GM12878 (cell line): ENCODE data around the gene PTGFRN. TPM values are rescaled to one million over a fixed set of nuclear protein-coding genes. Genes with fewer than 3 reads are reported as not detected.

Experiments
- ATAC-seq: fragments of 200-7000 bp; cut with Tn5 transposase; 3 replicates; pipeline ENCODE4 v1.9.1; 2020; ENCODE audit warnings: mild to moderate bottlenecking, moderate library complexity
- BruUV-seq: library from RNA; stranded (reverse); fragments of 400-500 nt; replicated peaks from 2 replicates; lab custom pipeline; 2021; lab: Mats Ljungman, UMichigan
- CTCF ChIA-PET: fragments of 300-600 bp; sonication (Branson Sonifier 250); formaldehyde crosslinking; extraction: SDS; loops from one replicate; lab custom pipeline; 2021; ENCODE audit warnings: inconsistent platforms; lab: Yijun Ruan, JAX
- POLR2A ChIA-PET: fragments of 350-600 bp; formaldehyde crosslinking; extraction: SDS; loops from one replicate; lab custom pipeline; 2021; ENCODE audit warnings: inconsistent platforms; lab: Charles Lee
- RAD21 ChIA-PET: fragments of 300-600 bp; sonication (Branson Sonifier 250); formaldehyde crosslinking; loops from one replicate; lab custom pipeline; 2023; ENCODE audit warnings: antibody characterized with exemption; ENCODE audit not compliant: unreplicated experiment; lab: Charles Lee
- SMC1A ChIA-PET: fragments of 300-600 bp; sonication (Branson Sonifier 250); formaldehyde crosslinking; loops from one replicate; lab custom pipeline; 2023; ENCODE audit not compliant: unreplicated experiment, uncharacterized antibody; lab: Charles Lee
- DNase-seq: peaks from one replicate; pipeline ENCODE4 v3.0.0-alpha.2; 2011; ENCODE audit warnings: low read depth, low spot score
- FAIRE-seq: peaks from 3 replicates; lab custom pipeline; 2011; peaks lifted over from hg19 to GRCh38; lab: Jason Lieb, UNC
- H2AFZ ChIP-seq: 2 replicates; pipeline ENCODE4 v1.6.0; 2011; ENCODE audit warnings: low read depth, low read length, control low read depth; ENCODE audit not compliant: control insufficient read depth
- H3K27ac ChIP-seq: 2 replicates; pipeline ENCODE4 v1.5.1; 2011; ENCODE audit warnings: control low read depth; ENCODE audit not compliant: control insufficient read depth, insufficient read depth
- H3K27me3 ChIP-seq, 2 experiments: replicated peaks in 1 of 2; 2 replicates each; pipeline versions ENCODE4 v1.6.0 to v1.6.1; 2011; ENCODE audit warnings: low read length in 1 of 2; ENCODE audit not compliant: control insufficient read depth in 2 of 2, insufficient read depth in 2 of 2
- H3K36me3 ChIP-seq, 2 experiments: 2 replicates each; pipeline ENCODE4 v1.5.1; 2011; ENCODE audit warnings: low read length in 1 of 2; ENCODE audit not compliant: control insufficient read depth in 2 of 2, insufficient read depth in 2 of 2
- H3K4me1 ChIP-seq: 2 replicates; pipeline ENCODE4 v1.6.1; 2011; ENCODE audit warnings: mild to moderate bottlenecking, low read length, moderate library complexity, mixed read lengths; ENCODE audit not compliant: control insufficient read depth, insufficient read depth
- H3K4me2 ChIP-seq: 2 replicates; pipeline ENCODE4 v1.6.0; 2011; ENCODE audit warnings: control low read depth; ENCODE audit not compliant: control insufficient read depth, insufficient read depth
- H3K4me3 ChIP-seq: fragments of 200-600 bp; sonication (generic); 2 replicates; pipeline ENCODE4 v1.5.1; 2016
- H3K79me2 ChIP-seq: 2 replicates; pipeline ENCODE4 v1.6.0; 2011; ENCODE audit warnings: low read length; ENCODE audit not compliant: control insufficient read depth, insufficient read depth
- H3K9ac ChIP-seq: 2 replicates; pipeline ENCODE4 v1.8.0; 2011; ENCODE audit warnings: low read length, control low read depth, mixed read lengths; ENCODE audit not compliant: control insufficient read depth, insufficient read depth
- H3K9me3 ChIP-seq: replicated peaks from 3 replicates; pipeline ENCODE4 v1.5.1; 2011; ENCODE audit warnings: mild to moderate bottlenecking, low read length; ENCODE audit not compliant: control insufficient read depth, insufficient read depth
- H4K20me1 ChIP-seq: 2 replicates; pipeline ENCODE4 v1.6.0; 2011; ENCODE audit not compliant: control insufficient read depth, insufficient read depth
- BHLHE40 ChIP-seq, 2 experiments: fragments of 450-650 bp in 1 of 2; IDR thresholded peaks; 2 replicates each; pipeline ENCODE4 v1.6.1; 2011 to 2017; ENCODE audit warnings: low read depth in 2 of 2, borderline replicate concordance in 1 of 2, improper control_type of control experiment in 1 of 2, low read length in 1 of 2, mild to moderate bottlenecking in 1 of 2
- CHD1 ChIP-seq: IDR thresholded peaks from 2 replicates; pipeline ENCODE4 v1.6.1; 2012; ENCODE audit warnings: low read depth, low read length, improper control_type of control experiment
- GABPA ChIP-seq: IDR thresholded peaks from 2 replicates; pipeline ENCODE4 v1.6.1; 2014; ENCODE audit warnings: antibody characterized with exemption, low read depth, mild to moderate bottlenecking, inconsistent platforms
- IKZF1 ChIP-seq: fragments of 450-650 bp; conservative IDR thresholded peaks from 2 replicates; pipeline ENCODE4 v1.6.1; 2017; ENCODE audit warnings: antibody characterized with exemption, mild to moderate bottlenecking
- IRF4 ChIP-seq: IDR thresholded peaks from 2 replicates; pipeline ENCODE4 v1.6.1; 2011; ENCODE audit warnings: low read depth, low read length
- NBN ChIP-seq: fragments of 450-650 bp; IDR thresholded peaks from 2 replicates; pipeline ENCODE4 v1.6.1; 2016
- SMARCA5 ChIP-seq: fragments of 450-650 bp; IDR thresholded peaks from 2 replicates; pipeline ENCODE4 v1.6.1; 2017; ENCODE audit warnings: mild to moderate bottlenecking
- SREBF2 ChIP-seq: IDR thresholded peaks from 2 replicates; pipeline ENCODE4 v1.6.1; 2012; ENCODE audit warnings: mild to moderate bottlenecking, low read length
- SUPT20H ChIP-seq: IDR thresholded peaks from 2 replicates; pipeline ENCODE4 v1.6.1; 2011; ENCODE audit warnings: low read depth, mild to moderate bottlenecking, low read length, moderate library complexity, borderline replicate concordance; ENCODE audit not compliant: control insufficient read depth
- WGBS: methylation state at CpG from one replicate; pipeline ENCODE4 v1.1.6; 2016; ENCODE audit warnings: low lambda C conversion rate; ENCODE audit not compliant: insufficient replicate concordance, insufficient coverage; ENCODE audit errors: missing lambda C conversion rate; 5-methylcytosine and 5-hydroxymethylcytosine counted together
- in situ Hi-C: fragments of 300-500 bp; cut with MboI; formaldehyde crosslinking; loops from 9 replicates; pipeline ENCODE4 v1.14.3; 2018; ENCODE audit warnings: mixed read lengths
- intact Hi-C: fragments of 100-400 bp; cut with micrococcal nuclease; formaldehyde crosslinking; loops from one replicate; pipeline ENCODE4 v1.14.2; 2022; ENCODE audit not compliant: unreplicated experiment
- polyA plus RNA-seq, 11 experiments: library from polyadenylated mRNA; depleted of rRNA in 4 of 11; unstranded in 6 of 11; stranded (reverse) in 5 of 11; fragments of >200 nt; fragmentation: Nextera tagmentation in 4 of 11; fragmentation: Illumina TruSeq in 1 of 11; extraction: Ambion mirVana in 4 of 11; extraction: Trizol in 1 of 11; gene quantifications; 1 replicate in 1 of 11; 2 replicates in 10 of 11; pipeline versions ENCODE4 v1.2.1 to v1.2.3, GENCODE V29; 2011 to 2016; ENCODE audit warnings: inconsistent platforms in 2 of 11, missing spikeins in 2 of 11, low read depth in 1 of 11
- total RNA-seq, 4 experiments: library from RNA; depleted of rRNA in 3 of 4; stranded (reverse); fragments of >200 nt in 3 of 4; fragmentation: Illumina TruSeq in 1 of 4; extraction: Trizol in 1 of 4; gene quantifications; 2 replicates each; pipeline versions ENCODE4 v1.2.1 to v1.2.3, GENCODE V29; 2013 to 2021
- TF ChIP-seq, protein P1 (sequence below): fragments of 450-650 bp; formaldehyde crosslinking; IDR thresholded peaks from 2 replicates; pipeline ENCODE4 v1.4.0; 2020; ENCODE audit warnings: mild to moderate bottlenecking, moderate library complexity
- TF ChIP-seq, protein P2 (sequence below): fragments of 450-650 bp; IDR thresholded peaks from 2 replicates; pipeline ENCODE4 v1.6.1; 2014; ENCODE audit warnings: mild to moderate bottlenecking
- TF ChIP-seq, protein P3 (sequence below): fragments of 450-650 bp; formaldehyde crosslinking; IDR thresholded peaks from 2 replicates; pipeline ENCODE4 v1.4.0; 2022; ENCODE audit warnings: mild to moderate bottlenecking, moderate library complexity
- TF ChIP-seq, protein P4 (sequence below): fragments of 450-650 bp; formaldehyde crosslinking; IDR thresholded peaks from 2 replicates; pipeline ENCODE4 v1.5.0; 2022; ENCODE audit warnings: mild to moderate bottlenecking, missing genetic modification characterization

The PTGFRN gene
- total and polyA plus RNA-seq, 10 of the 15 experiments (the other 5 are each of a cell fraction or from before 2014, with no cell fraction given) = 2.7 to 8.3 (median 5.1) TPM

DNA sequence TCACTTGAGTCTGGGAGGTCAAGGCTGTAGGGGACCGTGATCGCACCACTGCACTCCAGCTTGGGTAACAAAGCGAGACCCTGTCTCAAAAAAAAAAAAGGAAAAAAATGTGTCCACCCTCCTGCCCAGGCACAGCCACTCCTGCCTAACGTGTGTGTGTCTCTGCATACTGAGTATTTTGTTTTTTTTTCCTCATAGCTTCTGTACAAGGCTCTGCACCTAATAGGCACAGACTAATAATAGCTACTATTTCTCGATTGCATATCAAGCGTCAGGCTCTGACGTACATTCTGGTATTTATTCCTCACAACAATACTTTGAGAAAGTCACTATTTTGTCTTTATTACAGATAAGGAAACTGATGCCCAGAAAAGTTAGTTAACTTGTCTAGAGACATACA, 5.0 kb downstream of the PTGFRN start:
- no peak overlapping the region for H3K27ac ChIP-seq
- BruUV-seq = no TSS peak
- in situ Hi-C loops = no loop called here
- H3K27me3 ChIP-seq = peaks cover 0 to 9% of the 10 kb centered on the region in 2 experiments; a peak in 2 of 4 replicates
- H3K9me3 ChIP-seq = no peaks in the 10 kb centered on the region
- H3K36me3 ChIP-seq = no peaks in the 10 kb centered on the region
- RAD21 ChIA-PET = interaction anchor here (1.0 to 3.6 kb wide), 5 partner anchors 20 to 137 kb away, joined by 3 to 13 read pairs (median 6); partner anchors contain the start of gene CD101
- H3K4me2 ChIP-seq = no peak overlapping the region
- H3K4me1 ChIP-seq = no peaks in the 10 kb centered on the region
- SMC1A ChIA-PET = interaction anchor here (0.6 to 3.3 kb wide), 10 partner anchors 11 to 201 kb away, joined by 3 to 23 read pairs (median 5); no protein-coding TSS in a partner anchor
- H3K9ac ChIP-seq = no peak overlapping the region
- FAIRE-seq (no peak), ATAC-seq (no peak), DNase-seq (no peak)
- CTCF ChIA-PET = interaction anchor here (0.6 to 1.4 kb wide), 6 partner anchors 14 to 340 kb away, joined by 3 to 9 read pairs (median 4); no protein-coding TSS in a partner anchor
- 42% methylated on average over 7 of the region's 7 CpGs for whole genome bisulfite sequencing
- POLR2A ChIA-PET = interaction anchor here (1.6 to 2.2 kb wide), 2 partner anchors 36 to 59 kb away, joined by 3 to 7 read pairs; no protein-coding TSS in a partner anchor
- intact Hi-C loops = no loop called here
- no peak overlapping the region for H2AFZ ChIP-seq
- H3K4me3 ChIP-seq = no peak overlapping the region
- no peaks in the 10 kb centered on the region for H4K20me1 ChIP-seq
- no peaks in the 10 kb centered on the region for H3K79me2 ChIP-seq
- TF ChIP-seq, protein P1, sequence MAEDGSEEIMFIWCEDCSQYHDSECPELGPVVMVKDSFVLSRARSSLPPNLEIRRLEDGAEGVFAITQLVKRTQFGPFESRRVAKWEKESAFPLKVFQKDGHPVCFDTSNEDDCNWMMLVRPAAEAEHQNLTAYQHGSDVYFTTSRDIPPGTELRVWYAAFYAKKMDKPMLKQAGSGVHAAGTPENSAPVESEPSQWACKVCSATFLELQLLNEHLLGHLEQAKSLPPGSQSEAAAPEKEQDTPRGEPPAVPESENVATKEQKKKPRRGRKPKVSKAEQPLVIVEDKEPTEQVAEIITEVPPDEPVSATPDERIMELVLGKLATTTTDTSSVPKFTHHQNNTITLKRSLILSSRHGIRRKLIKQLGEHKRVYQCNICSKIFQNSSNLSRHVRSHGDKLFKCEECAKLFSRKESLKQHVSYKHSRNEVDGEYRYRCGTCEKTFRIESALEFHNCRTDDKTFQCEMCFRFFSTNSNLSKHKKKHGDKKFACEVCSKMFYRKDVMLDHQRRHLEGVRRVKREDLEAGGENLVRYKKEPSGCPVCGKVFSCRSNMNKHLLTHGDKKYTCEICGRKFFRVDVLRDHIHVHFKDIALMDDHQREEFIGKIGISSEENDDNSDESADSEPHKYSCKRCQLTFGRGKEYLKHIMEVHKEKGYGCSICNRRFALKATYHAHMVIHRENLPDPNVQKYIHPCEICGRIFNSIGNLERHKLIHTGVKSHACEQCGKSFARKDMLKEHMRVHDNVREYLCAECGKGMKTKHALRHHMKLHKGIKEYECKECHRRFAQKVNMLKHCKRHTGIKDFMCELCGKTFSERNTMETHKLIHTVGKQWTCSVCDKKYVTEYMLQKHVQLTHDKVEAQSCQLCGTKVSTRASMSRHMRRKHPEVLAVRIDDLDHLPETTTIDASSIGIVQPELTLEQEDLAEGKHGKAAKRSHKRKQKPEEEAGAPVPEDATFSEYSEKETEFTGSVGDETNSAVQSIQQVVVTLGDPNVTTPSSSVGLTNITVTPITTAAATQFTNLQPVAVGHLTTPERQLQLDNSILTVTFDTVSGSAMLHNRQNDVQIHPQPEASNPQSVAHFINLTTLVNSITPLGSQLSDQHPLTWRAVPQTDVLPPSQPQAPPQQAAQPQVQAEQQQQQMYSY (CRISPR knock-in tag) = no peak
- TF ChIP-seq CHD1 = no peak
- TF ChIP-seq, protein P2, sequence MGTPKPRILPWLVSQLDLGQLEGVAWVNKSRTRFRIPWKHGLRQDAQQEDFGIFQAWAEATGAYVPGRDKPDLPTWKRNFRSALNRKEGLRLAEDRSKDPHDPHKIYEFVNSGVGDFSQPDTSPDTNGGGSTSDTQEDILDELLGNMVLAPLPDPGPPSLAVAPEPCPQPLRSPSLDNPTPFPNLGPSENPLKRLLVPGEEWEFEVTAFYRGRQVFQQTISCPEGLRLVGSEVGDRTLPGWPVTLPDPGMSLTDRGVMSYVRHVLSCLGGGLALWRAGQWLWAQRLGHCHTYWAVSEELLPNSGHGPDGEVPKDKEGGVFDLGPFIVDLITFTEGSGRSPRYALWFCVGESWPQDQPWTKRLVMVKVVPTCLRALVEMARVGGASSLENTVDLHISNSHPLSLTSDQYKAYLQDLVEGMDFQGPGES = no peak
- TF ChIP-seq IKZF1 = no peak
- no peak for TF ChIP-seq IRF4
- TF ChIP-seq, protein P3, sequence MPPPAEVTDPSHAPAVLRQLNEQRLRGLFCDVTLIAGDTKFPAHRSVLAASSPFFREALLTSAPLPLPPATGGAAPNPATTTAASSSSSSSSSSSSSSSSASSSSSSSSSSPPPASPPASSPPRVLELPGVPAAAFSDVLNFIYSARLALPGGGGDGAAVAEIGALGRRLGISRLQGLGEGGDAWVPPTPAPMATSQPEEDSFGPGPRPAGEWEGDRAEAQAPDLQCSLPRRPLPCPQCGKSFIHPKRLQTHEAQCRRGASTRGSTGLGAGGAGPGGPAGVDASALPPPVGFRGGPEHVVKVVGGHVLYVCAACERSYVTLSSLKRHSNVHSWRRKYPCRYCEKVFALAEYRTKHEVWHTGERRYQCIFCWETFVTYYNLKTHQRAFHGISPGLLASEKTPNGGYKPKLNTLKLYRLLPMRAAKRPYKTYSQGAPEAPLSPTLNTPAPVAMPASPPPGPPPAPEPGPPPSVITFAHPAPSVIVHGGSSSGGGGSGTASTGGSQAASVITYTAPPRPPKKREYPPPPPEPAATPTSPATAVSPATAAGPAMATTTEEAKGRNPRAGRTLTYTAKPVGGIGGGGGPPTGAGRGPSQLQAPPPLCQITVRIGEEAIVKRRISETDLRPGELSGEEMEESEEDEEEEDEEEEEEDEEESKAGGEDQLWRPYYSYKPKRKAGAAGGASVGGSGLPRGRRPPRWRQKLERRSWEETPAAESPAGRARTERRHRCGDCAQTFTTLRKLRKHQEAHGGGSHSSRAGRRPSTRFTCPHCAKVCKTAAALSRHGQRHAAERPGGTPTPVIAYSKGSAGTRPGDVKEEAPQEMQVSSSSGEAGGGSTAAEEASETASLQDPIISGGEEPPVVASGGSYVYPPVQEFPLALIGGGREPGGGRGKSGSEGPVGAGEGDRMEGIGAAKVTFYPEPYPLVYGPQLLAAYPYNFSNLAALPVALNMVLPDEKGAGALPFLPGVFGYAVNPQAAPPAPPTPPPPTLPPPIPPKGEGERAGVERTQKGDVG = no peak
- no peak for TF ChIP-seq SUPT20H
- TF ChIP-seq, protein P4, sequence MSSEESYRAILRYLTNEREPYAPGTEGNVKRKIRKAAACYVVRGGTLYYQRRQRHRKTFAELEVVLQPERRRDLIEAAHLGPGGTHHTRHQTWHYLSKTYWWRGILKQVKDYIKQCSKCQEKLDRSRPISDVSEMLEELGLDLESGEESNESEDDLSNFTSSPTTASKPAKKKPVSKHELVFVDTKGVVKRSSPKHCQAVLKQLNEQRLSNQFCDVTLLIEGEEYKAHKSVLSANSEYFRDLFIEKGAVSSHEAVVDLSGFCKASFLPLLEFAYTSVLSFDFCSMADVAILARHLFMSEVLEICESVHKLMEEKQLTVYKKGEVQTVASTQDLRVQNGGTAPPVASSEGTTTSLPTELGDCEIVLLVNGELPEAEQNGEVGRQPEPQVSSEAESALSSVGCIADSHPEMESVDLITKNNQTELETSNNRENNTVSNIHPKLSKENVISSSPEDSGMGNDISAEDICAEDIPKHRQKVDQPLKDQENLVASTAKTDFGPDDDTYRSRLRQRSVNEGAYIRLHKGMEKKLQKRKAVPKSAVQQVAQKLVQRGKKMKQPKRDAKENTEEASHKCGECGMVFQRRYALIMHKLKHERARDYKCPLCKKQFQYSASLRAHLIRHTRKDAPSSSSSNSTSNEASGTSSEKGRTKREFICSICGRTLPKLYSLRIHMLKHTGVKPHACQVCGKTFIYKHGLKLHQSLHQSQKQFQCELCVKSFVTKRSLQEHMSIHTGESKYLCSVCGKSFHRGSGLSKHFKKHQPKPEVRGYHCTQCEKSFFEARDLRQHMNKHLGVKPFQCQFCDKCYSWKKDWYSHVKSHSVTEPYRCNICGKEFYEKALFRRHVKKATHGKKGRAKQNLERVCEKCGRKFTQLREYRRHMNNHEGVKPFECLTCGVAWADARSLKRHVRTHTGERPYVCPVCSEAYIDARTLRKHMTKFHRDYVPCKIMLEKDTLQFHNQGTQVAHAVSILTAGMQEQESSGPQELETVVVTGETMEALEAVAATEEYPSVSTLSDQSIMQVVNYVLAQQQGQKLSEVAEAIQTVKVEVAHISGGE (CRISPR knock-in tag) = no peak
- TF ChIP-seq GABPA = no peak
- no peak for TF ChIP-seq BHLHE40 (IDR thresholded peaks at IDR 0.05; ENCODE audit: borderline replicate concordance in 1 of 2, low read depth in 2 of 2, low read length in 1 of 2)
- TF ChIP-seq NBN = no peak
- TF ChIP-seq SMARCA5 = no peak
- no peak for TF ChIP-seq SREBF2
